ENCODE data around the gene PDE4B. TPM values are rescaled to one million over a fixed set of nuclear protein-coding genes. Genes with fewer than 3 reads are reported as not detected.

Gene PDE4B
- total RNA-seq, 1 experiment from 2014 or later, result 1.4 TPM

DNA sequence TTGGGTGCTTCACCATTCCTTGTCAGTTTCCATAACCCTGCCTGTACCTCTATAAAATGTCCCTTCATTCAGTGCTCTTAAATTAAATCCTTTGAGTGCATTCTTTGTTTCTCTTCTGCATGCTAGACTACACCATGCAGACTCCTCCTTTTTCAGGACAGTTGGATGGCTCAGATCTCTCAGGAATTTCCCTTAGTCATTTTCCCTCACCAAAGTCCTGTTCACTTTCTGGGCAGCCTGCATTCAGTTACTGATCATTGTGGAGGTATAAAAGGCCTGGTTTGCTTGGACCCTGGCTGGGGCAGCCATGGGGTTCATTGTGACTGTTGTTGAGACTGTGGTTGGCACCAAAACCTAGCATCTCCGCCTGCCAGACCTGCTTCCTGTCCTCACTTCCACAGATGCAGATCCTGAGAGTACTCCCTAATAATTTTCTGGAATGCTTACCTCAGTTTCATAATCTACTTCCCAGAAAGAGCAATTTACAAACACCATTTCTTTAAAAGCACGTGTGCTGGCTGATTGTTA lies 88.4 kb downstream of the PDE4B start:
- BruUV-seq (replicated peaks), result no TSS peak
- intact Hi-C loops (cut with micrococcal nuclease), result no loop called here
- H3K79me2 ChIP-seq (ENCODE audit: low read length), result no peaks in the 10 kb centered on the region

DNA sequence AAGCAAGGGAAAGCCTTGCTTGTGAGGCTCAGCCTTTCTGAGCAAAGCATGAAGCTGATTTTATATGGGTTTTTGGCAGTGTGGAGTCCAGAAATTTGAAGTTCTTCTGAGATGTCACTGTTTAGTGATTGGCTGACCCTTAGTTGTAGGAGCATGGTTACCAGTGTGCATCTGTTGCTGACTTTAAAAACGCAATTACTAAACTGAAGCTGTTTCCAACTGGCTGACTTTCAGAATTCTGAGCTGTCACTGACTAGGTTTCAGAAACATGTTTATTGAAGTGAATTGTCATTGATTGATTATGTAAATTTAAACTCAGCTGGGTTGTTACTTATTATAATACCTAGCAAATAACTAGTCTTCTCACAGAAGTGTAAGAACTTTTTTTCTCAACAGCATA lies 89.4 kb downstream of the PDE4B start:
- Histone ChIP-seq H4K20me1 (ENCODE audit: low read length) (no peaks in the 10 kb centered on the region), H3K9me2 (replicated peaks; ENCODE audit: low read length) (no peaks in the 10 kb centered on the region), H3K4me2 (ENCODE audit: low read length) (no peak overlapping the region), H3K9ac (ENCODE audit: low read length) (no peak overlapping the region), H3K4me1 (ENCODE audit: insufficient read depth, low read length) (no peaks in the 10 kb centered on the region), H3K9me3 (ENCODE audit: low read length) (no peaks in the 10 kb centered on the region), H3K27me3 (ENCODE audit: low read length) (no peaks in the 10 kb centered on the region), H2AFZ (ENCODE audit: low read length) (no peak overlapping the region), H3K4me3 (ENCODE audit: low read length) (no peak overlapping the region), H3K36me3 (ENCODE audit: low read depth, low read length) (no peaks in the 10 kb centered on the region), H3F3A (ENCODE audit: low read length, unreplicated experiment) (no peaks in the 10 kb centered on the region), H3K27ac (ENCODE audit: low read length) (no peak overlapping the region), H3K79me2 (ENCODE audit: low read length) (no peaks in the 10 kb centered on the region)
- ATAC-seq (no peak), DNase-seq (no peak)
- intact Hi-C loops (cut with micrococcal nuclease), result no loop called here
- no peak for TF ChIP-seq EZH2phosphoT487 (IDR thresholded peaks at IDR 0.05; ENCODE audit: borderline replicate concordance, low read length)
- TF ChIP-seq, protein P1, sequence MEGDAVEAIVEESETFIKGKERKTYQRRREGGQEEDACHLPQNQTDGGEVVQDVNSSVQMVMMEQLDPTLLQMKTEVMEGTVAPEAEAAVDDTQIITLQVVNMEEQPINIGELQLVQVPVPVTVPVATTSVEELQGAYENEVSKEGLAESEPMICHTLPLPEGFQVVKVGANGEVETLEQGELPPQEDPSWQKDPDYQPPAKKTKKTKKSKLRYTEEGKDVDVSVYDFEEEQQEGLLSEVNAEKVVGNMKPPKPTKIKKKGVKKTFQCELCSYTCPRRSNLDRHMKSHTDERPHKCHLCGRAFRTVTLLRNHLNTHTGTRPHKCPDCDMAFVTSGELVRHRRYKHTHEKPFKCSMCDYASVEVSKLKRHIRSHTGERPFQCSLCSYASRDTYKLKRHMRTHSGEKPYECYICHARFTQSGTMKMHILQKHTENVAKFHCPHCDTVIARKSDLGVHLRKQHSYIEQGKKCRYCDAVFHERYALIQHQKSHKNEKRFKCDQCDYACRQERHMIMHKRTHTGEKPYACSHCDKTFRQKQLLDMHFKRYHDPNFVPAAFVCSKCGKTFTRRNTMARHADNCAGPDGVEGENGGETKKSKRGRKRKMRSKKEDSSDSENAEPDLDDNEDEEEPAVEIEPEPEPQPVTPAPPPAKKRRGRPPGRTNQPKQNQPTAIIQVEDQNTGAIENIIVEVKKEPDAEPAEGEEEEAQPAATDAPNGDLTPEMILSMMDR (conservative IDR thresholded peaks at IDR 0.05; ENCODE audit: low read depth, low read length), result no peak
- no peak for TF ChIP-seq EZH2 (IDR thresholded peaks at IDR 0.05; ENCODE audit: low read length, unreplicated experiment)
- ChIA-PET CTCF (no interaction called here), POLR2A (ENCODE audit: unreplicated experiment) (no interaction called here)
- BruUV-seq (replicated peaks), result no TSS peak

More for the DNA sequence above, 88.4 kb downstream of the PDE4B start:
- ATAC-seq (no peak), DNase-seq (no peak)
- H3K27ac ChIP-seq (ENCODE audit: low read length), result no peak overlapping the region
- no peak overlapping the region for H3K9ac ChIP-seq (ENCODE audit: low read length)
- TF ChIP-seq, protein P1 (conservative IDR thresholded peaks at IDR 0.05; ENCODE audit: low read depth, low read length), result no peak
- TF ChIP-seq EZH2 (IDR thresholded peaks at IDR 0.05; ENCODE audit: low read length, unreplicated experiment), result no peak
- no peak for TF ChIP-seq EZH2phosphoT487 (IDR thresholded peaks at IDR 0.05; ENCODE audit: borderline replicate concordance, low read length)
- no peak overlapping the region for H3K4me3 ChIP-seq (ENCODE audit: low read length)
- H3K36me3 ChIP-seq (ENCODE audit: low read depth, low read length), result no peaks in the 10 kb centered on the region
- ChIA-PET CTCF (no interaction called here), POLR2A (ENCODE audit: unreplicated experiment) (no interaction called here)
- no peaks in the 10 kb centered on the region for H4K20me1 ChIP-seq (ENCODE audit: low read length)
- no peaks in the 10 kb centered on the region for H3K4me1 ChIP-seq (ENCODE audit: insufficient read depth, low read length)
- no peaks in the 10 kb centered on the region for H3K27me3 ChIP-seq (ENCODE audit: low read length)
- H3F3A ChIP-seq (ENCODE audit: low read length, unreplicated experiment), result no peaks in the 10 kb centered on the region
- no peak overlapping the region for H3K4me2 ChIP-seq (ENCODE audit: low read length)
- H3K9me2 ChIP-seq (replicated peaks; ENCODE audit: low read length), result no peaks in the 10 kb centered on the region
- H2AFZ ChIP-seq (ENCODE audit: low read length), result no peak overlapping the region
- H3K9me3 ChIP-seq (ENCODE audit: low read length), result no peaks in the 10 kb centered on the region

GRCh38 chr1:65889441-65889840 lies 96.7 kb downstream of the PDE4B start:
- no TSS peak for BruUV-seq (replicated peaks)
- CTCF ChIA-PET, result no interaction called here

More at GRCh38 chr1:65889441-65889840, 96.7 kb downstream of the PDE4B start:
- POLR2A ChIA-PET (ENCODE audit: unreplicated experiment), result no interaction called here
- no peak overlapping the region for H2AFZ ChIP-seq (ENCODE audit: low read length)
- ATAC-seq, result no peak
- TF ChIP-seq EZH2 (IDR thresholded peaks at IDR 0.05; ENCODE audit: low read length, unreplicated experiment) (no peak), EZH2phosphoT487 (IDR thresholded peaks at IDR 0.05; ENCODE audit: borderline replicate concordance, low read length) (no peak)
- TF ChIP-seq, protein P1 (conservative IDR thresholded peaks at IDR 0.05; ENCODE audit: low read depth, low read length), result no peak
- no peak for DNase-seq
- H3K27me3 ChIP-seq (ENCODE audit: low read length), result no peaks in the 10 kb centered on the region
- intact Hi-C loops (cut with micrococcal nuclease), result no loop called here
- H3K4me1 ChIP-seq (ENCODE audit: insufficient read depth, low read length), result peaks cover 8% of the 10 kb centered on the region; the same call in 1 of the 2 replicates
- H3F3A ChIP-seq (ENCODE audit: low read length, unreplicated experiment), result no peaks in the 10 kb centered on the region
- H3K9me2 ChIP-seq (replicated peaks; ENCODE audit: low read length), result no peaks in the 10 kb centered on the region
- H3K36me3 ChIP-seq (ENCODE audit: low read depth, low read length), result no peaks in the 10 kb centered on the region
- H4K20me1 ChIP-seq (ENCODE audit: low read length), result no peaks in the 10 kb centered on the region
- H3K79me2 ChIP-seq (ENCODE audit: low read length), result no peaks in the 10 kb centered on the region
- no peaks in the 10 kb centered on the region for H3K9me3 ChIP-seq (ENCODE audit: low read length)
- H3K27ac ChIP-seq (ENCODE audit: low read length), result no peak overlapping the region
- H3K9ac ChIP-seq (ENCODE audit: low read length), result no peak overlapping the region
- H3K4me2 ChIP-seq (ENCODE audit: low read length), result no peak overlapping the region
- H3K4me3 ChIP-seq (ENCODE audit: low read length), result no peak overlapping the region

Measured in PC-3 (cell line).